A549 (cell line): ENCODE results near the gene MED16.

Experiments
- EP300 ChIP-seq, 2 experiments: fragments of >200 bp; sonication (Bioruptor Twin); formaldehyde crosslinking; IDR thresholded peaks; 2 replicates in 1 of 2; 3 replicates in 1 of 2; pipeline ENCODE4 v1.6.1; 2016 to 2017
- HDAC2 ChIP-seq: fragments of 200-600 bp; sonication (generic); IDR thresholded peaks from 2 replicates; pipeline ENCODE4 v1.6.1; 2016
- HOXA7 ChIP-seq: fragments of 250-450 bp; sonication (Bioruptor Pico); IDR thresholded peaks from 2 replicates; pipeline ENCODE4 v1.5.0; 2020; ENCODE audit warnings: mild to moderate bottlenecking, moderate library complexity
- POLR2A ChIP-seq: IDR thresholded peaks from 2 replicates; pipeline ENCODE4 v1.6.1; 2012; ENCODE audit warnings: mild to moderate bottlenecking, low read length
- SMC3 ChIP-seq: fragments of >200 bp; sonication (Bioruptor Twin); formaldehyde crosslinking; IDR thresholded peaks from 3 replicates; pipeline ENCODE4 v1.6.1; 2018; ENCODE audit warnings: inconsistent platforms
- ZC3H11A ChIP-seq: fragments of 450-650 bp; IDR thresholded peaks from 2 replicates; pipeline ENCODE4 v1.6.1; 2014; ENCODE audit warnings: antibody characterized with exemption, mild to moderate bottlenecking
- TF ChIP-seq, protein P1 (sequence below): fragments of 450-650 bp; IDR thresholded peaks from 2 replicates; pipeline ENCODE4 v1.6.1; 2014; ENCODE audit warnings: antibody characterized with exemption
- TF ChIP-seq, protein P2 (sequence below): fragments of >200 bp; sonication (Bioruptor Twin); formaldehyde crosslinking; IDR thresholded peaks from 3 replicates; pipeline ENCODE4 v1.5.1; 2016
- TF ChIP-seq, protein P3 (sequence below): fragments of >200 bp; sonication (Bioruptor Twin); formaldehyde crosslinking; IDR thresholded peaks from 2 replicates; pipeline ENCODE4 v1.6.1; 2016
- TF ChIP-seq, protein P4 (sequence below): IDR thresholded peaks from 2 replicates; pipeline ENCODE4 v1.6.1; 2012
- TF ChIP-seq, protein P5 (sequence below): fragments of 200-600 bp; sonication (generic); IDR thresholded peaks from 2 replicates; pipeline ENCODE4 v1.6.1; 2016; ENCODE audit warnings: antibody characterized with exemption, mild to moderate bottlenecking, moderate library complexity

DNA sequence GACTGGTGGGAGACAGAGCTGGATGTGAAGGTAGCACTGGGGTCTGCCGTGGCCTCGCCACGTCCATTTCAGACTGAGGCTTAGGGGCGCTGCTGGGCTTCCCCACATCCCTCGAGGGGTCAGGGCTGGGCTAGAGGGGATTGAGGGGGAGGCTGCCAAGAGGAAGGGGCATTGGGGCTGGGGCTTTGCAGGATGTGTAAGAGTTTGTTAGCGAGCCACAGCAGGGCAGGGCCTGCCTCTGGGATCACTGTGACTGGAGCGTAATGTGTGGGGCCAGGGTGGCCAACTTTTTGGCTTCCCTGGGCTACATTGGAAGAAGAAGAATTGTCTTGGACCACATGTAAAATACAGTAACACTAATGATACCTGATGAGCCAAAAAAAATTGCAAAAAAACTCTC lies 46.9 kb upstream of the MED16 start:
- TF ChIP-seq ZC3H11A = no peak
- TF ChIP-seq, protein P1, sequence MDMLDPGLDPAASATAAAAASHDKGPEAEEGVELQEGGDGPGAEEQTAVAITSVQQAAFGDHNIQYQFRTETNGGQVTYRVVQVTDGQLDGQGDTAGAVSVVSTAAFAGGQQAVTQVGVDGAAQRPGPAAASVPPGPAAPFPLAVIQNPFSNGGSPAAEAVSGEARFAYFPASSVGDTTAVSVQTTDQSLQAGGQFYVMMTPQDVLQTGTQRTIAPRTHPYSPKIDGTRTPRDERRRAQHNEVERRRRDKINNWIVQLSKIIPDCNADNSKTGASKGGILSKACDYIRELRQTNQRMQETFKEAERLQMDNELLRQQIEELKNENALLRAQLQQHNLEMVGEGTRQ = no peak
- TF ChIP-seq, protein P2, sequence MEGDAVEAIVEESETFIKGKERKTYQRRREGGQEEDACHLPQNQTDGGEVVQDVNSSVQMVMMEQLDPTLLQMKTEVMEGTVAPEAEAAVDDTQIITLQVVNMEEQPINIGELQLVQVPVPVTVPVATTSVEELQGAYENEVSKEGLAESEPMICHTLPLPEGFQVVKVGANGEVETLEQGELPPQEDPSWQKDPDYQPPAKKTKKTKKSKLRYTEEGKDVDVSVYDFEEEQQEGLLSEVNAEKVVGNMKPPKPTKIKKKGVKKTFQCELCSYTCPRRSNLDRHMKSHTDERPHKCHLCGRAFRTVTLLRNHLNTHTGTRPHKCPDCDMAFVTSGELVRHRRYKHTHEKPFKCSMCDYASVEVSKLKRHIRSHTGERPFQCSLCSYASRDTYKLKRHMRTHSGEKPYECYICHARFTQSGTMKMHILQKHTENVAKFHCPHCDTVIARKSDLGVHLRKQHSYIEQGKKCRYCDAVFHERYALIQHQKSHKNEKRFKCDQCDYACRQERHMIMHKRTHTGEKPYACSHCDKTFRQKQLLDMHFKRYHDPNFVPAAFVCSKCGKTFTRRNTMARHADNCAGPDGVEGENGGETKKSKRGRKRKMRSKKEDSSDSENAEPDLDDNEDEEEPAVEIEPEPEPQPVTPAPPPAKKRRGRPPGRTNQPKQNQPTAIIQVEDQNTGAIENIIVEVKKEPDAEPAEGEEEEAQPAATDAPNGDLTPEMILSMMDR = no peak
- TF ChIP-seq, protein P3, sequence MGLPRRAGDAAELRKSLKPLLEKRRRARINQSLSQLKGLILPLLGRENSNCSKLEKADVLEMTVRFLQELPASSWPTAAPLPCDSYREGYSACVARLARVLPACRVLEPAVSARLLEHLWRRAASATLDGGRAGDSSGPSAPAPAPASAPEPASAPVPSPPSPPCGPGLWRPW = no peak
- no peak for TF ChIP-seq POLR2A
- TF ChIP-seq HOXA7 (CRISPR knock-in tag) = no peak
- TF ChIP-seq, protein P4, sequence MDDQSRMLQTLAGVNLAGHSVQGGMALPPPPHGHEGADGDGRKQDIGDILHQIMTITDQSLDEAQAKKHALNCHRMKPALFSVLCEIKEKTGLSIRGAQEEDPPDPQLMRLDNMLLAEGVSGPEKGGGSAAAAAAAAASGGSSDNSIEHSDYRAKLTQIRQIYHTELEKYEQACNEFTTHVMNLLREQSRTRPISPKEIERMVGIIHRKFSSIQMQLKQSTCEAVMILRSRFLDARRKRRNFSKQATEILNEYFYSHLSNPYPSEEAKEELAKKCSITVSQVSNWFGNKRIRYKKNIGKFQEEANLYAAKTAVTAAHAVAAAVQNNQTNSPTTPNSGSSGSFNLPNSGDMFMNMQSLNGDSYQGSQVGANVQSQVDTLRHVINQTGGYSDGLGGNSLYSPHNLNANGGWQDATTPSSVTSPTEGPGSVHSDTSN = no peak
- TF ChIP-seq HDAC2 = no peak
- no peak for TF ChIP-seq EP300 (IDR thresholded peaks at IDR 0.05)
- TF ChIP-seq, protein P5, sequence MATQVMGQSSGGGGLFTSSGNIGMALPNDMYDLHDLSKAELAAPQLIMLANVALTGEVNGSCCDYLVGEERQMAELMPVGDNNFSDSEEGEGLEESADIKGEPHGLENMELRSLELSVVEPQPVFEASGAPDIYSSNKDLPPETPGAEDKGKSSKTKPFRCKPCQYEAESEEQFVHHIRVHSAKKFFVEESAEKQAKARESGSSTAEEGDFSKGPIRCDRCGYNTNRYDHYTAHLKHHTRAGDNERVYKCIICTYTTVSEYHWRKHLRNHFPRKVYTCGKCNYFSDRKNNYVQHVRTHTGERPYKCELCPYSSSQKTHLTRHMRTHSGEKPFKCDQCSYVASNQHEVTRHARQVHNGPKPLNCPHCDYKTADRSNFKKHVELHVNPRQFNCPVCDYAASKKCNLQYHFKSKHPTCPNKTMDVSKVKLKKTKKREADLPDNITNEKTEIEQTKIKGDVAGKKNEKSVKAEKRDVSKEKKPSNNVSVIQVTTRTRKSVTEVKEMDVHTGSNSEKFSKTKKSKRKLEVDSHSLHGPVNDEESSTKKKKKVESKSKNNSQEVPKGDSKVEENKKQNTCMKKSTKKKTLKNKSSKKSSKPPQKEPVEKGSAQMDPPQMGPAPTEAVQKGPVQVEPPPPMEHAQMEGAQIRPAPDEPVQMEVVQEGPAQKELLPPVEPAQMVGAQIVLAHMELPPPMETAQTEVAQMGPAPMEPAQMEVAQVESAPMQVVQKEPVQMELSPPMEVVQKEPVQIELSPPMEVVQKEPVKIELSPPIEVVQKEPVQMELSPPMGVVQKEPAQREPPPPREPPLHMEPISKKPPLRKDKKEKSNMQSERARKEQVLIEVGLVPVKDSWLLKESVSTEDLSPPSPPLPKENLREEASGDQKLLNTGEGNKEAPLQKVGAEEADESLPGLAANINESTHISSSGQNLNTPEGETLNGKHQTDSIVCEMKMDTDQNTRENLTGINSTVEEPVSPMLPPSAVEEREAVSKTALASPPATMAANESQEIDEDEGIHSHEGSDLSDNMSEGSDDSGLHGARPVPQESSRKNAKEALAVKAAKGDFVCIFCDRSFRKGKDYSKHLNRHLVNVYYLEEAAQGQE = no peak
- TF ChIP-seq SMC3 = no peak
